22Rv1 (cell line): ENCODE results near the gene GEMIN8.

Experiments
- ZFX ChIP-seq: fragments of 450-650 bp; IDR thresholded peaks from 2 replicates; pipeline ENCODE4 v1.6.1; 2017; ENCODE audit warnings: antibody characterized with exemption, borderline replicate concordance
- TF ChIP-seq, protein P1 (sequence below): fragments of 450-650 bp; IDR thresholded peaks from 2 replicates; pipeline ENCODE4 v1.5.1; 2017; ENCODE audit warnings: mild to moderate bottlenecking

DNA sequence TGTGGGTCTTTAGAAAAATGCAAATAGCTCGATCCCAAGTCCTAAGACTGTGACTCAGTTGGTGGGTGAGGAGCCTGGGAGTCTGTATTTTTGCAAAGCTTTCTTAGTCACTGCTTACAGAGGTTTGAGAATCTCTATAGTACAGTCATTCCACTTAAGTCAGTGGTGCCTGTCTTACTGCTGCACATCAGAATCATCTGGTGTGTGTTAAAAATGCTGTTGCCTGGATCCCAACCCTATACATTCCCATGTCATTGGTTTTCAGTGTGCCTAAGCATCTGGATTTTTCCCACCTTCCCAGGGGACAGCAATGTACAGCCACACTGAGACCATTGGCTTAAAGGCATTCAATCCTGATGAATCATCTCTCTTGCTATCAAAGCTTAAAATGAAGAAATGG is 21.0 kb upstream of the GEMIN8 start:
- TF ChIP-seq ZFX, result no peak
- TF ChIP-seq, protein P1, sequence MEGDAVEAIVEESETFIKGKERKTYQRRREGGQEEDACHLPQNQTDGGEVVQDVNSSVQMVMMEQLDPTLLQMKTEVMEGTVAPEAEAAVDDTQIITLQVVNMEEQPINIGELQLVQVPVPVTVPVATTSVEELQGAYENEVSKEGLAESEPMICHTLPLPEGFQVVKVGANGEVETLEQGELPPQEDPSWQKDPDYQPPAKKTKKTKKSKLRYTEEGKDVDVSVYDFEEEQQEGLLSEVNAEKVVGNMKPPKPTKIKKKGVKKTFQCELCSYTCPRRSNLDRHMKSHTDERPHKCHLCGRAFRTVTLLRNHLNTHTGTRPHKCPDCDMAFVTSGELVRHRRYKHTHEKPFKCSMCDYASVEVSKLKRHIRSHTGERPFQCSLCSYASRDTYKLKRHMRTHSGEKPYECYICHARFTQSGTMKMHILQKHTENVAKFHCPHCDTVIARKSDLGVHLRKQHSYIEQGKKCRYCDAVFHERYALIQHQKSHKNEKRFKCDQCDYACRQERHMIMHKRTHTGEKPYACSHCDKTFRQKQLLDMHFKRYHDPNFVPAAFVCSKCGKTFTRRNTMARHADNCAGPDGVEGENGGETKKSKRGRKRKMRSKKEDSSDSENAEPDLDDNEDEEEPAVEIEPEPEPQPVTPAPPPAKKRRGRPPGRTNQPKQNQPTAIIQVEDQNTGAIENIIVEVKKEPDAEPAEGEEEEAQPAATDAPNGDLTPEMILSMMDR, result no peak
